DMS153 (cell line): ENCODE measurements around the gene PAMR1.

ENCODE experiments used
- DNase-seq: peaks from one replicate; lab custom pipeline; 2025; lab: John Stamatoyannopoulos, UW

The PAMR1 gene

DNA sequence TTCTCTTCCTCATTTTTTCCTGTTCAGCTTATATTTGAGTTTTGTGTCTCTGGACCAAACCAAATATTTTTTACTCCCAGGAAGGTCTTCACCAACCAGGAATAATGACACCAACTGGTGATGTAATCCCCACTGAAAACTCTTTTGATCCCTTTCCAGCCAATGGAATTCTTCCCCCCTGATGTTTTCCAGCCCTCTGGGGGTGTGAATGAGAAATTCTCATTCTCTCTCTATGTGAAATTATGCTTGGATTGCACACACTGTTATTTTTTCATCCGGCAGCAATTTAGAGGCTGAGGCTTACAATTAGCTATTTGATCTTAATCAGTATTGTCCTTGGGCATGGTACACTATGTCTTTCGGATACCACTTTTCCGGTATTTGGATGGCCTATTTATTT, 66.6 kb downstream of the PAMR1 start:
- no peak for DNase-seq

DNA sequence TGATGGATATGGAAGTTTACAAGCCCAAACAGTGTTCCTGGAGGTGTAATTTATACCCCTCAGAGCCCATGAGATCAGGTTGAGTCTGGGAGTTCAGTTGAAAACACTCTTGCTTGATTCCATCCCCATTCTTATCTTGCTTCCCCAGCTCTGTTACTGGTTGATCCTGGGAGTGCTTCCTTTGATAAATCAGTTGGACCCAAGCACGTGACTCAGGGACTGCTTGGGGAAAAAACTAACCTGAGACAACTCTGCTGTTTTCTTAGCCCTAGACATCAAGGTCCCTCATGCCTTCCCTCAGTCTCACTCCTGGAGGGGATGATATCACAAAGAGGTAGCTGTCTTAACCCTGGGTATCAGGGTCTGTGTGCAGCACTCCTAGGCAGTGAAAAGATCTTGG, 71.1 kb downstream of the PAMR1 start:
- DNase-seq = no peak

DNA sequence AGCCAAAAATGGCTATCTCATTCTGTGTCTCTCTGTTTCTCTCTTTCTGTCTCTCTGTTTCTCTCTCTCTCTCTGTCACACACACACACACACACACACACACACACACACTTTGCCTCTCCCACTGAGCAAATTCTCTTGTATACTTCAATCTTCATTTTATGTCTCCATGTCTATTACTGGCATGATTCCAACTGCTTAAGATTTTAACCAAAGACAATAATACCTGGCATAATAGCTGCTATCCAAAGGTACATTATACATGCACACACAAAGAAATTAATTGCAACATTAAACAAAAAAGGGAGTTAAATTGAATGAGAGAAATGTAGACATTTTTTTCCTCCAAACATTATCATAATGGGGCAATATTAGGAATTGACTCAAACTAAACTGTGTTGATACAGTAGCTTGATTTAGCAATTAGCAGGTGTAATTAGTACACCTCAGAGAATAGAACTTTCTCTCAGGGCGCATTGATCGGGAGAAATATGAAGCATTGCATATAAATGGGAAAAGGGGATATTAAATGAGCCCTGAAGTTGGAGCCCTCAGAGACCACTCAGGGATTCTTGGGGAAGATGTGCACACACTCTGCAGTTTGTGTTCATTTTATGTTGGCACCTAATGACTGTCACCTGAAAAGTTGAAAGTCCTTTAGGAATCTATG, 88.7 kb downstream of the PAMR1 start:
- no peak for DNase-seq

DNA sequence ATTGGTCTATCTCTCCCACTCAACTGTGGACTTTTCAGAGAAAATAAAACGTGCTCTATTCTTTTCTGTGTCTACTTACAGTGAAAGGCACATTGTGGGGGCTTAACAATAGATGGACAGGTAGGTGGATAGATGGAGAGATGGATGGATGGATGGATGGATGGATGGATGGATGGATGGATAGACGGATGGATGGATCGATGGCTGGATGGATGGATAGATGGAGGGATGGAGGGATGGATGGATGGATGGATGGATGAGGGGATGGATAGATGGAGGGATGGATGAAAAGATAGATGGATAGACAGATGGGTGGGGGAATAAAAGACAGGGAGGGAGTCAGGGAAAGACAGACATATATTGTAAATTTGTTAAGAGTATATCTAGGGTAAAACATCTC, 91.8 kb downstream of the PAMR1 start:
- DNase-seq = no peak

DNA sequence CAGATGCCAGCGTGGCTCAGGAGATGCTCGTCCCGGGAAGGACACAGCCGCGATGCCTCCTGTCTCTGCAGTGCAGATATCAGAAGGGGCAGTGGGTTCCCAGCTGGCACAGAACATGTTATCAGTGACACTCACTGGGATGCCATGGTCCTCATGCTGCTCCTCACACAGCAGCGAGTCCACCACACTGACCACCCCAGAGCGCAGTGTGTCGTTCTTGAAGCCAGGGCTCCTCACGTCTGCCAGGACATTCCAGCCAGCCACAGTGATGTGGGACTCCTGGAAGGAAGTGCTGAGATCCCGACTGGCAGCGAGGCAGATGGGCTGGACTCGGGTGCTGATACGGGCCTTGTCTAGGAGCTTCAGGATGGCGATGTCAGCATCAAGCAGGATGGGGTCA, 93.0 kb downstream of the PAMR1 start:
- no peak for DNase-seq

DNA sequence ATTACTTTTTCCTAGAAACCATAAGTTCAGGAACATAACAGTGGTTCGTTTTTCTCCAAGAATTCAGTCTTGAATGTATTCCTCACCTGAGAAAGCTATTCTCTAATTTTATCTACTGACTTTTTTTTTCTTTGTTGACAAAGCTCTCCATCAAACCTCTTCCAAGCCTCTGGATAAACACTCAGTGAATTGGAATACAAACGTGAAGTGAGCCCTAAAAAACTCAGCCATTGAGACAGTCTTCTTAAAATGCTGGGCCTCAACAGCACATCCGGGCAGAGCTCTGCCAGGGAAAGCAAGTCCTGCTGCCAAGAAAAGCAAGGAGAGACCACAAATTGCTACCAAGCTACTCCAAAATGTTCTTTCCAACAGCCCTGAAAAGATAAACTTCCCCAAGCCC, 98.3 kb downstream of the PAMR1 start:
- peak; percentile 3 for DNase-seq

DNA sequence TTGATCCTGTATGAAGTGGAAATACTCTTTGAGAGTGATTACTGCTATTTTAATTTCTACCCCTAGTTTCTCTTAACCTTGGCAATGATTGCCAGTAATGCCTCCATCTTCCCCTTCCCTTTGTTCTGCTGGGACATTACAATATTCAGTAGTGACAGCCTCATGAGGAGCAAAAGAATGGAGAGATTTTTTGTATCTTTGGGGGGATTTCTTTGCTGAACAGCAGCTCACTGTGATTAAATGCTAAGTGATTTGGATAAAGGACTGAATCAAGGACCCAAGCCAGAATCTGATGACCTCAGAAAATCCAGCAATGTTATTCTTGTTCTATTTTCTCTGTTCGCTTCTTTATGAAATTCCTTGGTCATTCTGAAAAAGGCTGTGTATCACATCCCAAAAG, 99.1 kb downstream of the PAMR1 start:
- no peak for DNase-seq

DNA sequence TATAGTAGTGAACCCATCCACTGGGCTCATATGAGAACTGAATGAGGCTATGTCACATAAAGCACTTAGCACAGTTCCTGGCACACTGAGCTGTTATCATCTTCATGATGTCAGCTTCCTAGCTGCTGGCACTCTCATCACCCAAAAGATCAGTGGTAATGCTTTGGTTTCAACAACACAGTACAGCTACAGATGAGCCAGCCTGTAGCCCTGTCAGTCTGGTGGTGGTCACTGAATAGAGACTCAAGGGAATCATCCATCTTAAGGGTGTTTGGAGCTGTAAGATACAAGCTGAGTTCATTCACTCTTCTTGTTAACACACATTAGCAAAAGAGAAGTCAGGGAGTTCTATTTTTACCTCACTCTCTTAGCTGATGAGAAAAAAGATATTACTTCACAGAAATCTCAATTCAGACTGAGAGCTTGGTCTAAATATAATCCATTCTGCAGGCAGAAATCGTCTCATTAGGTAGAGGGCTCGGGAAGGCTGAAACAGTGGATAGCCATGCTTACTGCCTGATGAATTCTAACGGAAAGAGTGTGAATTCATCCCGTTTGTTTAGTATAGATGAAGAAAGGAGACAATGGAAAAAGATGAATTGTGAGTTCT, 99.7 kb downstream of the PAMR1 start:
- DNase-seq = no peak

DNA sequence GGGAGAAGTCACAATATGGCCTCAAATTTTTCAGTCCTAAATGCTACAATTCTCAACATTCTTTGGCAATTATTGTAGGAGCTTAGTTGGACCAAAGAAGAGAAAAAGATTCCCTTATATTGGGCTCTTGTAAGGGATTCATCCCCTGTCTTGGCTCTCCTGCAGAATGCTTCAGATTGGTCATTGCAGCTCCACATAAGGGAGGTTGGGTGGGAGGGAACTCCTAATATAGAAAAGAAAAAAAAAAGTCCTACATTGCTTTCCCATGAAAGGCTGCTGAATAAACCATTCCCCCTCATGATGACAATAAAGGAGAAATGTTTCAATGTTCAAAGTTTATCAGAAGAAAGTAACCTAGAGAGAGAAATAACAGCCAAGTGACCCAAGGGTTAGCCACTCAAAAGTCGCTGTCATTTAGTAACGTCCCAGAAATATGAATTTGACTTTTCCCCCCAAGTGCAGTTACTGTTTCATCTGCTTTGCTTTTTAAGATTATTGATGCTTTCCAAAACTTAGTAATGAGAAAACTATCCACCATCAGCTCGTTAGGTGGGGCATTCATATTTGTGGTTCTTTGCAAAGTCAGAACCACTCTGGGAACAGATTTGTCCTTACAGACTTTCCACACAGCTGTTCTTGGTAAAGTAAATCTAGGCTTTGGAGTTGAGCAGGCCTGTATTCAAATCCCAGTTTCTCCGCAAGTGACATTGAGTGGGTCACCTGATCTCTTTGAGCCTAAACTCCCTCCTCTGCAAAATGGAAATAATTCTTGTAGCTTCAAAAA, 101.1 kb downstream of the PAMR1 start:
- DNase-seq = no peak

DNA sequence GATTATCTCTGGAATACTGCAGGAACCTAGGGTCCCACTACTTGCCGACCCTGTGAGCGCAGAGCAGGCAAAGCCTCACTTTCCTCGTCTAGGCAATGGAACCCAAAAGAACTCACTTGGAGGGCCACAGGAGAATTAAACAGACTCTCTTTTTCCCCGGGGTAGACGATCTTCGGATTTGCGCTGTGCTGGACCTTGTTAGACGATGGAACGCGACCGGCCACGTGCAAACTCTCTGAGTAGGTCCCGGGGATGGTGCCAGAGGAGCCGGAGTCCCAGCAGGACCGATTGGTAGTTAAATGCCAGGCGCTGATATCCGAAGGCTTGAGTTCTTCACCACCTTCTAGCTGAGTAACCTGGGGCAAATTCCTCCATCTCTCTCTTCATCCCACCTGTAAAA, 105.0 kb downstream of the PAMR1 start:
- DNase-seq = no peak

DNA sequence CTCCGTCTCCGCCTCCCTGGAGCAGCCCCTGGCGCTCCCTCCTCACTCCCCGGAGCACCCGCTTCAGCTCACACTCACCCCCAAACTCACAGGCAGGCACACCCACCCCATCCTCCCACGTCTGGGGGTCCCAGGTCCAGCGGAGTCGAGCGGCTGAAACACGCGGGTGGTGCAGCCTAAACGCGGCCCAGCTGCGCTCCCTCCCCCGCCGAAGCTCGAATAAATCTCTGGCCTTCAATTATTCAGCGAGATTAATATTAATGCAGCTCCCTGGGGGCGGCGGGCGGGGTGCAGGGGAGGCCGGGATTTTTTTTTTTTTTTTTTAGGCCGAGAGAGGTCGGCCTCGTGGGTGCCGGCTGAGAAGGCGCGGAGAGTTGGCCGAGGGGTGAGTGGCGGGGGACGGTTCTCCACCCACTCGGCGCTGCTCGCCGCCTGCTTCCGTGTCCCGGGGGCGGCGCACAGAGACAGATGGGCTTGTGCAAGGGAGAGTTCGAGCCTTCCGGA, 105.5 kb downstream of the PAMR1 start:
- no peak for DNase-seq

DNA sequence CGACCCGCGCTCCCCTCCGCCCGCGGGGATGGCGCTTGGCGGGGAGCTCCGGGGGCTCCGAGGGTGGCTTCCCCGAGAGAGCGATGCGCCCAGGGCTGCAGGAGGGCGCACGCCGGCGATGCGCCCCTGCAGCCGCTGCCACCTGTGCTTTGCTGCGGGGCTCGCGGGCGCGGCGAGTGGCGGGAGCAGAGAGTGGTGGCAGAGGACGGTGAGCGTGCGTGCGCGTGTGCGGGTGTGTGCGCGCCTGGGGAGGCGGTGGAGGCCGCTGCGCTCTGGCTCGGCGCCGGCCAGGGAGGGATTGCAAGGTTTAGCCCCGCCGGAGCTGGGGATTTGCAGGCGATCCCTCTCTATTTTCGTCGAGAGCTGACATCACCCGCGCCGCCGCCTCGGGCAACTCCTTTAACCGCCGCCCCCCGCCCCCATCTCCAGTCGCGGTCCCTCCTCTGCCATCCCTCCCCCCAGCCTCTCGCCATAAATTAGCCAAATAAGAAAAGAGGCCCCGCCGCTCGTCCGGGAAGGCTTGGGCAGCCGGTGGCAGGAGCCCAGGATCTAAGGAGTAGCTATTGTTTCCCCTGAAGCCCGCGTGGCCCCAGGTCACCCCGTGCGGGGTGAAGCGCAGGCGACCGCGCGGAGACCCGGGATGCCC, 106.1 kb downstream of the PAMR1 start, which contains the start of gene SLC1A2:
TSS of gene SLC1A2 (minus strand) at position 375 of the 646 bp plus-strand sequence. CDS start 592 bp downstream, outside the sequence.
- no peak for DNase-seq

DNA sequence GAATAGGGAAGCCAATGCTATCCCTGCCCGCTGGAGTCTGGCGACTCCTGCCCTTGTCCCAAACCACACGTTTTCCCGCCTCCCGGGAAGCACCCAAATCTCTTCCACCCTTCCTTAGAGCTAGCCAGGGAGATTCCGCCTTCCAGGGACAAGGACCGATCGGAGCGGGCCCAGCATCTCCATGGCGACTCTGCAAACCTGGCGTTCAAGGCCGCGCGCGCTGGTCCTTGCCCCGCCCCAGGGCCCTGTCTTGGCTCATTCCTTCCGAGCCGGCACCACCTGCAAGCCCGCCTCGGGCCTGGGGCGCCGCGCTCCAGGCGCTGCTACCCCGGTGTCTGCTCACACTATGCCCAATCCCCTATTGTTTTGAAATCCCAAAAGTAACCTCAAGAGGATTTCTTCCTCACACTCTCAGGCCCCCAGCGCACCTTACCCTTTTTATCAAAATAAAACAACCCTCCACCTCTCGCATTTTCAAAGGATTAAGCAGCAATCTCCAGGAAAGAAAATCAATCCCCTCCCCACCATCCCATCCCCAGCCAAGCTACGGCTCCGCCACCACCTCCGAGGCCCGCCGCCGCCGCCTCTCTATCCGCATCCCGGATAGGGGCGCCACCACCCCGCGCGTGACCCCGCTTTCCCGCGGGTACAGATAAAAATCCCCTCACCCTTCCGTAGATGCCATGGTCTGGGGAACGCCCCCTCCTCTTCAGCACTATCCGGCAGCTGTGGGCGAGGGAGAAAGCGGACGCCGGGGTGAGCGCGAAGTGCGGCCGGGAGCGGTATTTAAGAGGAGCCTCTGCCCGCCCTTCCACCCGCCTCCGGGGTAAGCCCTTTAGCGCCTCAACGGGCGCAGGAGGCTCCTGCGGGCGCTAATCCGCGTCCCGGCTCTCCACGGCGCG, 106.9 kb downstream of the PAMR1 start:
- no peak for DNase-seq

DNA sequence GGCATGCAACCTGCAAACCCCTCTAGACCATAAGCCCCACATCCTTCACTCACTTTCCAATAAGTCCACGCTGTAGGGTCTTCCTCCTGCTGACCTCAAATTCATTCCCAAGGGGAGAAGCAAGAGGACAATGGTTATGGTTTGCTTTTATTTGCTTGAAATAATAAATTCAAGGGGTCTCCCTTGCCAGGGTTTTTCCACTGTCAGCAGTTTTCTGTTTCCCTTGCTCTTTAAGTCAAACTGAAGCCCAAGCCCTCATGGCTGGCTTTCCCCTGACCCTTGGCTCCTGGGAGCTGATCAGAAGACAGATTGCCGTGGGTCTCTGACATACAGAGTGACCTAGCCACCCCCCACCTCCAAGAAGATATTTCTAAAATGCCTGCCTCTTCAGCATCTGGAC, 109.9 kb downstream of the PAMR1 start:
- no peak for DNase-seq

DNA sequence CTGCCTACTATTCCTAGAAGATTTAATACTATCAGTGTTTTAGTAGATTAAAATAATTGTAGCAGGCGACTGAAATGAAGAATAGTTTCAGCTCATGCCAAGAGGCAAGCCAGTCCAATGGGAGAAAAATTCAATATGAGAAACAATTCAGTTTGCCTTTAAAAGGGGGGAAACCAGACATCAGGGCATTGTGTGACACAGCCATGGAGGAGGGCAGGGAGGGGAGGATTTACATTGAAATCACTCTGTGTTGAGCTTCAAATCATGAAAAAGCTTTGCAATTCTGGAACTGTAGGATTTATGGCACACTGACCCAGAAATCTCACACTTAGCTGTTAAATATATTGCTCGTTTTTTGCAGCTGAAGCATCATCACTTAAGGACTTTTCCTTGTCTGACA, 110.6 kb downstream of the PAMR1 start:
- no peak for DNase-seq

DNA sequence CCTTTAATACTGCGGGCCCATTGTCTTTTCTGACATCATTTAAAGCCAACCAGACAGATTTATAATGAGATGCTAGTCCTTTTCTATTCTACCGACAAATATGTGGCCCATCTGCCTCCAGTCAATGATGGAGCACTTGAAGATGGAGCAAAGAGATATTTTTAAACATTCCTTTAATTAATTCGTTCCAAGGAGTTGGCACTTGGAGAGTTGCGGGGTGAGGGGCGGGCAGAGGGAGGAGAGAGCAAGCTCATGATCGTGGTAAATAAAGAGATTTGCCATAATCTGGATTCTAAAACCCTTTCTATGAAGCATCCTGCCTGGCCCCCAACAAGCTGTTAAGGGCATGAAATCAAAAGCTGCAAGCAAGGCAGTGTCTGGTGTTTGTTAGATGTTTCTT, 111.1 kb downstream of the PAMR1 start:
- no peak for DNase-seq

DNA sequence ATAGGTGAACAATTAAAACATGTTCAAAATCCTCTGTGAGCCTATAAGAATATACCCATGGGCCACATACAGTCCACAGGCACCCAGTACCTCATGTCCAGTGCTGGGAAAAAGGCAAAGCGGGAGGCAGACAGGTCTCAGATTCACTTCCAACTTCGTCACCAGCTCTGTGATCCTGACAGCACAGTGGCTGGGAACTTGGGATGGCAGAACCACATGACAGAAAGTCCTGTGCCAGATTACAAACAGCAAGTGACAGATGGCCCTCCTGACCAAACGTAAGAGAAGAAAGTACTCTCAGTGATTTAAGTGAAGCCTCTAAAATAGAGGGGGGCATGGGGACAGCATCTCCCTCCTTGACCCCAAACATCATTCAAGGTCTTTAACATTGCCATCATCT, 111.8 kb downstream of the PAMR1 start:
- no peak for DNase-seq

DNA sequence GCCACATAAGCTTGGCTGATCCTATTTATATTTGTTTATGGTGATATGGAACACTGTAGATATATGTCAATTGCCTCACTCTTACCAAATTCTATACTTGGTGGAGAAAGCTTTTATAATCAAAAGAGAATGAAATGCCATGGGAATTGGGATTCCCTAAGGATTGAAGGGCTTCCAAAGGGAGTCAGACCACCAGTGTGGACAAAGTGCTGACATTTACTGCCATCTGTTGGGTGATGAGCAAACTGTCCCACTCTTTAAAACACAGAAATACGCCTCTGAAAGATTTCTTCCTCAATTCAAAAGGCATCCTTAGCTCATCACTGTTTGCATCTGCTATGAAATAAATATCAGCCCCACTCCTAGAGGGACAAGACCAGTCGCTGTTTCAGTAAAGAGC, 113.1 kb downstream of the PAMR1 start:
- no peak for DNase-seq

DNA sequence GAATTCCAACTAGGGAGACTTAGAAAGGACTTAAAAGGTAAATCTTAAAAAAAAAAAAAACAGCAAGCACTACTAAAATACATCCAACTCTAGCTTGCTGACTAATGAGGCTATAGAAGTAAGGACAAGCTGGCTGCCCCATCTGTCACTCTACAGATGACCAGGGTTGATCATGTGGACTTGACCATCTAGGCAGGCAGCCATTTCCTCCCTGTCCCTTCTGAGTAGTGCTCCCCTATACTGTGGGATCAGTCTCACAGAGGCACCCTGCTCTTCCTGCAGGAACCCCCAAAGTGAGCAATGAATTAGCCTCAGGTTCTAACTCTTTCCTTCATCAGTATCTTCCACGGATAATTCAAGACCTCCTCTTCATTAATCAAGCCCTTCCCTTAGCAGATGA, 118.4 kb downstream of the PAMR1 start:
- no peak for DNase-seq

DNA sequence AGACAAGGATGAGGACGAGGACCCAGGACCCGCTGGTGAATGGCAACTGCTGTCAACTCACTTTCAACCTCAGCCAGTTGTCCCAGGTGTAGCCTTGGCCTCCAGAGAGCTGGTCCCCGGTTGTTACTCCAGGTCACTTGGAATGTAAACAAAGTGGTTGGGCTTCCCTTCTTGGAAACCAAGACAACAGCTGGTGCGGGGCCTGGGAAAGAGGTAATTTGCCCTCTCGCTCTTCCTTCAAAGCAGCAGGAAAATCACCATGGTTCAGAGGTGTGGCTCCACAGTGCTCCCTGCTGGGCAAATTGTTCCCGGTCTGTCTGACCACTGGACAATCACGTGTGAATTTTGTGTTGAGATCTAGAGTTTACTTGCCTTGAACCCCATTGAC, 121.0 kb downstream of the PAMR1 start:
- DNase-seq = peak; percentile 7

DNA sequence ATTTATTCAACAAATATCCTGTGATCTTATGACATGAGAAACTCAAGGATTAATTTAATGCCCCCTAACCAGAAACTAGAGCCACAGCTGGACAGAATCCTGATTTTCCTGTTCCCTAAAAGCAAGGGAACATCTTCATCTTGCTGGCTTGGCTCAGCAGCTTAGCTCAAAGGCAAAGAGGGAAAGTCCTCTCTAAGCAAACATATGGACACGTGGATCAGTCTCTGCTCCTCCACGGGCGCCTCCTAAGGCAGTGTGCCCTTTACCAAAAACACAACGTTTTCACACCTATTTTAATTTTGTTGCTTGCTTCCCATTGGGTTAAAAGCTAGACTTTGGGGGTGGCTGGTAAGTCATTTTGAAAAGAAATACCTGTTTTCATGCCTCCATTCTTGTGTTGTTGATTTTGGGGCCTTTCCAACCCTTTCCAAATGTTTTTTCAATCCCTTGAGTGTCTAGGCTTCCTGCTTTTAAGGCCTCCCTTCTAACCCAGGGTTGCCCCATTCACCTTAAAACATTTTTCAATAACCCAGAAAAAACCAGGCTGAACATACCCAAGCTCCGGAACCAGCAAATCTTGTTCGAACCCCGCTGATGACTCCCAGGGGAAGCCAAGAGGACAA, 121.5 kb downstream of the PAMR1 start:
- DNase-seq = no peak
